Right lung (tissue), 5 donors: Measurements from ENCODE around the gene VTCN1. TPM values are rescaled to one million over a fixed set of nuclear protein-coding genes. Genes with fewer than 3 reads are reported as not detected.
A peak's percentile ranks its signal among the peaks of the same experiment; 100 is the strongest.

Experiments
- DNase-seq, 2 donors: peaks; one replicate each; pipeline ENCODE4 v3.0.0-alpha.2; 2013
- polyA plus RNA-seq, 5 donors: library from polyadenylated mRNA; unstranded; fragments of 120-200 nt; gene quantifications; one replicate each; pipeline versions ENCODE4 v1.2.1 to v1.2.3, GENCODE V29; 2013; ENCODE audit warnings: inconsistent platforms in 1 of 5, low replicate concordance in 1 of 5; ENCODE audit not compliant: insufficient read length in 5 of 5, insufficient read depth in 1 of 5

Gene VTCN1
- polyA plus RNA-seq, 5 donors: 0.28 to 0.68 (median 0.54) TPM

- DNase-seq: no peak
Observed at GRCh38 chr1:117210386-117210785, 341 bp downstream of the VTCN1 start.

DNA sequence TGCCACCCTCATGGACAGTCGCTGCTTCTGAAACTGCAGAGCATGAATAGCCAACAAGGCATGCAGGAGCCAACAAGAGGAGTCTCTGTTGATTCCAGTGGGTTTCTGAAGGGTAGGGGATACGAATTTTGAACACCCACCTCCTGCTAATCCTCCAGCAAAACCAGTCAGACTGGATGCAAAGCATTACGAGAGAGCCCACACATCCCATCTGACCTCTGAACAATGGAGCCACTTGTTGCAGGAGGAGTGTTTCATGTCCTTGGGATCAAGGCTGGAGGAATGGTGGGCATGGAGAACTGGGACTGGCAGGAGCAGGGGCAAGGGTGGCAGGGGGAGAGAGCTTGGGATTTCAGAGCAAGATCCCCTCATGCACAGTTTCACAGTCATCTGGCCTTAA is 1.6 kb downstream of the VTCN1 start:
- peak in 1 of 2 donors; percentile 19 for DNase-seq

DNA sequence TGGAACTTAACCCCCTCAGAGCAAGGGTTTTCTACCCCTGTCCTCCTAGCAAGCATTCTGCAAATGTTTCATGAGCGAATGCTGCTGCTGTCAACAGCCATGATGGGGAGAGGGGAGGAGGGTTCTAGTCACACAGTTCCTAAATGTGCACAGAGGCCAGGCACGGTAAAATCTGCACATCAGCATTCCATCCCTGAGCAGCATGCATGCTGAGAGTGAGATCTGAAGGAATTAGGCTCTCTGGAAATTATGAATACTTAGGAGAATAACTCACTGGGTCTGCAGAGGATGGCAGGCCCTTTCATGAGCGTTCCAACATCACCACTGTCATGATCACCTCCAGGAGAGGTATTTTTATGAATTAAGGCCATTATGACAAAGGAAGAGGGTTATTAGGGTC is 2.1 kb downstream of the VTCN1 start:
- no peak for DNase-seq

- DNase-seq: no peak
Observed at GRCh38 chr1:117205368-117205767, 5.4 kb downstream of the VTCN1 start.

DNA sequence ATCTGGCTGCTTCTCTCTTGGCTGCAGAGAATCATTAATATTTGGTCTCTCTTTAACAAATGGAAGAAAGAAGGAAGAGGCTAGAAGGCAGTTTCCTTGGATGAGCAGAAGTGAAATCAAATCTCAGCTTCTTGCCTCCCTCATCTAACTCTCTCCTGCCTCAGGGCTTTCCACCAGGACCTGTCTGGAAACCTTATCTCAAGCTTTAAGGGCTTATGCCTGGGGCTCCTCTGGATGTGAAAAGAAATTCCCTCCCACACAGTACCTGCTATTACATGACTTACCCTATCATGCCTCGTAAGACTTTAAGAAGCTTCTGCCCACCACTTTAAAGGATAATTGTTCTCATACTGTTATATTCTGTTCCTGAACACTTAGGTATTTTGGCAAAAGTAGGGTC is 8.9 kb downstream of the VTCN1 start:
- no peak for DNase-seq

DNA sequence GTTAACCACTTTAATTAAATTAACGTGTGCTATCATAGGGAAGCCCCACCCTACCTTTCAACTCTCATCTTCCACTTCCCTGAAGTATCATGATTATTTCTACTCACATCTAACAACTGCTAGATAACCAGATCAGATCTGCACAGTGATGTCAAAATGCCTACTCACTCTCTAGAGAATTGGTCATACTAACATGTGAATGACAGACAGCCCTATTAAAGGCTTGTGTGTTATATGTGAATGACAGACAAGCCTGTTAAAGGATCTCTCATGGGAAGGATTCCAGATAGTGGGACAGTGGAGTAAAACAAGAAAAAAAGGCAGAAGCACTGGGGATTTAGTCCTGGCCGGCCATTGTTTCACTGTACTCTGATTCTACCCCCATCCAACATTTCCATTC is 12.6 kb downstream of the VTCN1 start:
- DNase-seq: no peak

DNA sequence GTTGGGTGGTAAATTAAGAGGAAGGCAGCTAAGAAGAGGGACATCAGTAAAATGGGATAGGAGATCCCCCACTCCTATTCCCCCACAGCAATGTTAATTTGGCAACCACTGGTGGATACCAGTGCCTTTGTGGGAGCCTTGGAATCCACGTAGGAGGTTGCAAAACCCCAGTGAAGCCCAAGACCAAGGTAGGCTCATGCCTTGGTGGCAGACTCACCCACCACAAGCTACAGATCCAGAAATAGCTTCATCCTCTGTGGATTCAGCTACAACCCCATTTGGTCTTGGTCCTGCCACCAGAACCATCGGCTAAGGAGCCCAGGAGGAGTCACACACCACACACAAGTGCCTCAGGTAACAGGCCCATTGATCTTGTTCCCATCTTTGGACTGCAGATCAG is 21.0 kb downstream of the VTCN1 start:
- DNase-seq: no peak

DNA sequence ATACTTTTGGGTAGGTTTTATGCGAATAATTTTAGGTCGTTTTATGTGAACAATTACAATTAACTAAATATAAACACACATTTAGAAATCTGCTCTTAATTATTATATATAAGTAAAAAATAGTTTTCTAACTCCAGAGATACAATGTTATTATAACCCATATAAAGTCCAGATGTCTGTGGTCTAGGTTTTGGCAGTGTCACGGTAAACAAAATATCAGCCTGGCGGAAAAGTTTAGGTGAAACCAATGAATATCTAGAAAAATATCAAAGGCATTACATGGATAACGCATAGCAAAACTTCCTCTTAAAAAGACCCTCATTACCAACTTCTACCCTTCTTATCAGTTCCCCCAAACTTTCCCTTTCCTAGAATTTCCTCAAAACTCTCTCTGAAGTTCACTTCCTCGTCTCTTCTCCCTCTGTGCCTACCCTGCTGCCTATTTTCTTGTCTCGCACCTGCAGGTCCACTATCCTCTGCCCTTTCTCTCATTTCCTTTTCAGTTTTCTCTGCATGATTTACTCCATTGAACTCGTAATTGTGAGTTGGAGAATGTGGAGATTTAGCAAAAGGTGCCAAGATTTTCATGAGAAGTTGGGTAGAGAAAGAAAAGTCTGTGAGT is 21.8 kb downstream of the VTCN1 start:
- no peak for DNase-seq

GRCh38 chr1:117188170-117188815 is 22.4 kb downstream of the VTCN1 start:
- no peak for DNase-seq

DNA sequence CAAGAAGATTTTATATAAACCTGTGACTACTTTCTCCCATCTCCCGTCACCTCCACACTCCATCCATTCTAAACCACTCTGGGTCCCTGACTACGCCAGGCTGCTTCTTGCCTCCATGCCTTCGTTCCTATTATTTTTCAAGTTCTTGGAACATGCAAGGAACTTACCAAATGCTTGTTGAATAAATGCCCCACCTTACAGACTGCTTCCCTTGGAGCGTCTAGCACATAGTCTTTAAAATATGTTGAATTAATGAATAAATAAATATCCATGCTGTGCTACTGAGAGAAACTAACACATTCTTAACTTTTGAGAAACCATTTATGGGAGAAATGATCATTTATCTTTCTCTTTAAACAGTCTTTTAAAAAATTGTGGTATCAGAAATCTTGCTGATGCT is 27.6 kb downstream of the VTCN1 start:
- no peak for DNase-seq

GRCh38 chr1:117182319-117182718 is 28.4 kb downstream of the VTCN1 start:
- DNase-seq: no peak

- no peak for DNase-seq
Observed at GRCh38 chr1:117181630-117182041, 29.1 kb downstream of the VTCN1 start.

DNA sequence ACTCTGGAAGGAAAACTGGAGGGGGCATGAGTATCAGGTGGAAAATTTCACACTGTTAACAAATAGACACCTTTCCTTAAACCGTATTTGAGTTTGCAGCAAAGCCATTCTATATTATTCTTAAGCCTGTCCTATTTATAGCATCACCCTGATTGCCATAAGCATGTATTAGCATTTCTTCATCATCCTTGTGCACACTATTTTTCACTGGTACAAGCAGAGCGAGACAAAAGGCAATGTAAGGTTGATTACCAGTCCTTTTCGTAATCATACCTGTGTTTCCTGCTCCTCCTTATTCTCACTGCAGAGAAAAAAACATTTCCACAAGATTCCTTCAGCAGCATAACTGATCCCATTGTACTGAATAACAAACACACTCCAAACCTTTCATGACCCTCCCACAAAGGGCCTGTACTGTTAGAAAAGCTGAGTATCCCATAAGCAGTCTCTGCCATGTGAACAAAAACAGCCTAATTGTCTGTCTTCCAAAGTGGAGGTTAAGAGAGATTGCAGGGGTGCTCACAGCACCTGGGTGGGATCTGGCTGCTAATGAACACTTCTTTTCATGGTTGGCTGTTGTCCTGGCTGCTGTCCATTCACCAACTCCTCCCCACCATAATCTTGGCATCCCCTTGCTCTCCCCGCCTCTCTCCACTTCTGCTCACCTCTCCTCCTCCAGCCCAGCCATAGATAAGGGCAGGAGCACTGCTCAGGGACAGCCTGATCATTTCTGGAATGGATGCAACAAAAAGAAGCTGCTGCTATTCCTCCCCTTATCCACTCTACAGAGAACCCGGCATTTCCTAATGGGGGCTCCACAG is 30.4 kb downstream of the VTCN1 start:
- no peak for DNase-seq

GRCh38 chr1:117179471-117179870 is 31.3 kb downstream of the VTCN1 start:
- peak in 1 of 2 donors; percentile 2 for DNase-seq

GRCh38 chr1:117178756-117179155 is 32.0 kb downstream of the VTCN1 start:
- DNase-seq: no peak

- no peak for DNase-seq
Observed at GRCh38 chr1:117177376-117177775, 33.4 kb downstream of the VTCN1 start.

DNA sequence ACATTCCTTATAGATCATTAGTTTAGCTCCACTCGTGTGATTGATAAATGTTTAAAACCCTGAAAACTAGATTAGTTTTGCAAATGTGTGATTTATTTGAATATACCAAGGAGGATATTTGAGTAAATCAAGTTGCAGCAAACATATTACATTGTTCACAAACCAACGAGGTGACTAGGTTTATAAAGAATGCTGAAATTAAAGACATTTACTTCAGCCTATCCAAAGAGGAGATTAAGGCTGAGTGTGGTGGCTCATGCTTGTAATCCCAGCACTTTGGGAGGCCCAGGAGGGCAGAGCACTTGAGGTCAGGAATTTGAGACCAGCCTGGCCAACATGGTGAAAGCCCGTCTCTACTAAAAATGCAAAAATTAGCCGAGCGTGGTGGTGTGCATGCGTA is 34.1 kb downstream of the VTCN1 start:
- DNase-seq: no peak

DNA sequence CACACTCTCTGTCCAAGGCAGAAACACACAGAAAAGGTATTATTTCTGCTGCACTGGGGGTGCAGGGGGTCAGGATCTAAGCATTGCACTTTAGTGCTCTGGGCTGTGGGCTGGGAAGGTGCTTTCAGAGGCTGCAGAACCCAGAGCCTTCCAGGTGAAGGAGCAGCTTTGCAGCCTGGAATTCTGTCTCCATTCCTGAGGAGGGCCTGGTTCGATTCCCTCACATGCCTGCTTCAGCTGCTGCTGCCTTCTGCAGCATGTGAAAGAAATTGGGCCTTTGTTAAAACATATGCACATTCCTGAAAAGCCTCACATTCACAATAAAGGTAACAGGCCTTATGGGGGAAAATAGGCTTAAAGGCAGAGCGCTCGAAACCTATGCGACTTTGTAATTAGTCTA is 35.9 kb downstream of the VTCN1 start:
- DNase-seq: no peak

DNA sequence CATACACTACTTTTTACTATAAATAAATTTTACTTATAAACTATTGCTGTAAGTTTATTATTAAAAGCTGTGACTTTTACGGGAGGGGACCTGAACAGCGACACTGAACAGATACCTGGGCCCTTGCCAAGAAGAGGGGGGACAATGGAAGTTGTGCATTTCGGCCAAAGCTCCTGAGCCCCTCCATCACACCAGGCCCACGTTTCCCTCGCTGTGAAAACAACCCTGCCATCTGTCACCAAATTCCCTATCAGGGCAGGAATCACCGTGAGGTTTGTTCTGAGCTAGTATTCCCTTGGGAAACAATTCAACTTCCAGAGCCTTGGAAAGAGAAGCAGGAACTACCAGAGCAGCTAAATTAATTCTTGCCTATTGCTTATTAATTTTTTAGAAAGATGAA is 37.0 kb downstream of the VTCN1 start:
- DNase-seq: no peak

DNA sequence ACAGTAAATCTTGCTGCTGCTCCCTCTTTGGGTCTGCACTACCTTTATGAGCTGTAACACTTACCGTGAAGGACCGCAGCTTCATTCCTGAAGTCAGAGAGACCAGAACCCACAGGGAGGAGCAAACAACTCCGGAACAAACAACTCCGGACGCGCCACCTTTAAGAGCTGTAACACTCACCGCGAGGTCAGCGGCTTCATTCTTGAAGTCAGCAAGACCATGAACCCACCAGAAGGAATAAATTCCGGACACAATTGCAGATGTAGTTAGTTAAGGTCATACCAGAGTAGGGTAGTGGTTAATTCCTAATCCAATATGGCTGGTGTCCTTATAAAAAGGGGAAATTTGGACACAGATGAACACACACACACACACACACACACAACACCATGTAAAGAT is 37.7 kb downstream of the VTCN1 start:
- no peak for DNase-seq

- no peak for DNase-seq
Observed at GRCh38 chr1:117171900-117172511, 38.7 kb downstream of the VTCN1 start.

DNA sequence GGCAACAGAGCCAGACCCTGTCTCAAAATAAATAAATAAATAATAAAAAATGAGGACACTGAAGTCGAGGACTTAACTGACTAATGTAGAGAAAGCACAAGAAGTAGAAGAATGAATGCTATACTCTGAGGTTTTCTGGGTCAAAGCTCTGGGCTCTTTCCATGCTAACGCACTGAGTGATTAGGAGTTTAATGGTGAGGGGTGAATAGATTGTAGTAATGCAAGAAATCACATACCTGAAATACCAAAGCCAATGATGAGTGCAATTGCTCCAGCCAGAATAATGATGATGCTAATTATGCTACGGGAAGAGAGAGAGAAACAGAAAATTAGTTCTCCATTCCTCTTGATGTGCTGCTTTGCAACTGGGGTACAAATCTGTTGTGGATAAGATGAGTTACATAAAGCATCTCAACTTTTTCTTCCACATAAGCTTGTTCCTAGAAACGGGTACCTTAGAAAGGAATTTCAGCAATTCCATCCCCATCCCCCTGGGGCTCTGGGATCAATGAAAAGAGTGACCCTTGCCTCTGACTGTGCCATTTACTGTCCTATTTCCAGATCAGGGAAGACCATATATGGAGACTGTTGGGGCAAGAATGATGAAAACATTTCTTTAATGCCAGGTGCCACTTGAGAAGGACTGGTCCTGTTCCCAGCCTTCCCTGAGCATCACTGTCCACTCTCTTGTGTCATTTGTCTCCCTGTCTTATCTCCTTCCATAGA is 40.7 kb downstream of the VTCN1 start:
- no peak for DNase-seq
